GM12865 (cell line): Measurements from ENCODE around the gene IGFBP1.

Experiments used
- DNase-seq: peaks from one replicate; pipeline ENCODE4 v3.0.0; 2010; ENCODE audit warnings: low read depth
- H3K4me3 ChIP-seq: 2 replicates; pipeline ENCODE4 v1.5.1; 2011; ENCODE audit warnings: mild to moderate bottlenecking, low read depth, low read length, control low read depth
- TF ChIP-seq, protein P1 (sequence below): IDR thresholded peaks from 2 replicates; pipeline ENCODE4 v1.5.1; 2011; ENCODE audit warnings: low read length, control low read depth, low read depth, inconsistent platforms; ENCODE audit not compliant: insufficient read depth; ENCODE audit errors: missing control alignments

Gene IGFBP1

DNA sequence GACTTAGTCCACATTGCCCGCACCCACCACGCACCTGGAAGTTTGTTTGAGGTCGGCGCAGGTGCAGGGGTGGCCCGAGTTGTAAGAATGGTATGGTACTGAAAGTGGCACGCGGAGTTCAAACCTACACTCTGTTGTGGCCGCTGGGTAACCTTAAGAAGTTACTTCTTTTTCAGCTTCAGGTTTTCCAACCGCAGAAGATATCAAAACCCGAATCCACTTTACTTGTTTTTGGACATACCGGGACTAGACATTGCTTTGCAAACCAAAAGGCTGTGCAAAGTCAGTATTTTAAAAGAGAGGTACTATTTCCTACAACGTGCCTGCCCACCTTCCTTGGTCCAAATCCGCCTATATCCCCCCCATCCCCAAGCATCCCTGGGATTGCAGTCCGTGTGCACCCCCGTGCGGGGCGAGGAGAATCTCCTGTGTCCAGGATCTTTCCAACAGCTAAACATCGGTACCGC, 31.7 kb downstream of the IGFBP1 start:
- DNase-seq, result no peak
- TF ChIP-seq, protein P1, sequence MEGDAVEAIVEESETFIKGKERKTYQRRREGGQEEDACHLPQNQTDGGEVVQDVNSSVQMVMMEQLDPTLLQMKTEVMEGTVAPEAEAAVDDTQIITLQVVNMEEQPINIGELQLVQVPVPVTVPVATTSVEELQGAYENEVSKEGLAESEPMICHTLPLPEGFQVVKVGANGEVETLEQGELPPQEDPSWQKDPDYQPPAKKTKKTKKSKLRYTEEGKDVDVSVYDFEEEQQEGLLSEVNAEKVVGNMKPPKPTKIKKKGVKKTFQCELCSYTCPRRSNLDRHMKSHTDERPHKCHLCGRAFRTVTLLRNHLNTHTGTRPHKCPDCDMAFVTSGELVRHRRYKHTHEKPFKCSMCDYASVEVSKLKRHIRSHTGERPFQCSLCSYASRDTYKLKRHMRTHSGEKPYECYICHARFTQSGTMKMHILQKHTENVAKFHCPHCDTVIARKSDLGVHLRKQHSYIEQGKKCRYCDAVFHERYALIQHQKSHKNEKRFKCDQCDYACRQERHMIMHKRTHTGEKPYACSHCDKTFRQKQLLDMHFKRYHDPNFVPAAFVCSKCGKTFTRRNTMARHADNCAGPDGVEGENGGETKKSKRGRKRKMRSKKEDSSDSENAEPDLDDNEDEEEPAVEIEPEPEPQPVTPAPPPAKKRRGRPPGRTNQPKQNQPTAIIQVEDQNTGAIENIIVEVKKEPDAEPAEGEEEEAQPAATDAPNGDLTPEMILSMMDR, result no peak
- no peak overlapping the region for H3K4me3 ChIP-seq

DNA sequence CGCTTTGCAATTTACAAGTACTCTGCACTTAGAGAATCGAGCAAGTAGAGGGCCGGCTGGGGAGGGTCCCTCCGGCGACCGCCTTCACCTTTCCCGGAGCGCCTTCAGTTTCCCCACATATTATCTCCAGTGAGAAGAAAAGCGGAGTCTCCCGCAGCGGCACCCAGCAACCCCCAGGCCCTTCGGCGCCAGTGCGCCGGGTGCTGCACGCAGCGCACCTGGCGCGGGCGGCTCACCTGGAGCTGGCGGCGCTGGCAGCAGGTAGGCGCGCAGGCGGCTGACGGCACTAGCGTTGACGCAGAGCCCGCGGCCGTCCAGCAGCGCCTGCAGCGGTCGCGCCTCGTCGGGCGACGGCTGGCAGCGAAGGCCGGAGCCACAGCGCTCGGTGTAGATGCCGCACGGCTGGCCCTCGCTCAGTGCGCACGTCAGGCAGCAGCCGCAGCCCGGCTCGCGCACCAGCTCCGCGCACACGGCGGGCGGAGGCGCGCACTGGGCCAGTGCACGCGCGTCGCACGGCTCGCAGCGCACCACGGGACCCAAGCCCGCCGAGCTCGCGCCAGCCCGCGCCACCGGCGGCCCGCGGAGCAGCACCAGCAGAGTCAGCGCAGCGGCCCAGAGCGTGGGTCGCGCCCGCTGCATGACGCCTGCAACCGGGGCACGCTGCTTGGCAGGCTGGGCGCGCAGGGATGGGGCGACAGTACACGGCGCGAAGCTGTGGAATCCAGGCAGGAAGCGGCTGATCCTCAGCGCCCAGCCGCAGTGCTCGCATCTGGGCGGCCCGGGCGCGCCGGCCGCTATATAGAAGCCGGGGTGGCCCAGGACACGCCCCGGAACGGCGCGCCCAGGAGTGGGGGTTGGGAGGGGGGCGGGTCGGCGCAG, 32.5 kb downstream of the IGFBP1 start, which contains the start of gene IGFBP3:
IGFBP3 (minus strand) TSS at position 771 of the 879 bp plus-strand sequence; CDS start at position 639, 132 bp downstream.
- H3K4me3 ChIP-seq, result peak within 1 kb of the TSS; percentile 31
- TF ChIP-seq, protein P1, result no peak
- peak; percentile 48 for DNase-seq

DNA sequence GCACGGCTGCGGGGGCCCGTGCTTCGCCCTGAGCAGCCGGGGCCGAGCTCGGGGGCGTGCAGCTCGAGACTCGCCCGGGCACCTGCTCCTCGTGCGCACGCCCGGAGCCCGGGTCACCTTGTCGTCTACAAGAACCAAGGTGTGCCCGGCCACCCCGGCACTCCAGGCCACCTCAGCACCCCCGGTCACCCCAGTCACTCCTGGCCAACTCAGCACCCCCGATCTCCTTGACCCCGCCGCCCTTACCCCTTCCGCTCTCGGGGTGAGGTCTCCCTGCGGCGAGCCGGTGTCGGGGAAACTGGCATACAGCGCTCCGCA, 33.1 kb downstream of the IGFBP1 start:
- TF ChIP-seq, protein P1, result no peak
- DNase-seq, result no peak
- H3K4me3 ChIP-seq, result peak overlapping the region; percentile 31; the same call in 1 of the 2 replicates

DNA sequence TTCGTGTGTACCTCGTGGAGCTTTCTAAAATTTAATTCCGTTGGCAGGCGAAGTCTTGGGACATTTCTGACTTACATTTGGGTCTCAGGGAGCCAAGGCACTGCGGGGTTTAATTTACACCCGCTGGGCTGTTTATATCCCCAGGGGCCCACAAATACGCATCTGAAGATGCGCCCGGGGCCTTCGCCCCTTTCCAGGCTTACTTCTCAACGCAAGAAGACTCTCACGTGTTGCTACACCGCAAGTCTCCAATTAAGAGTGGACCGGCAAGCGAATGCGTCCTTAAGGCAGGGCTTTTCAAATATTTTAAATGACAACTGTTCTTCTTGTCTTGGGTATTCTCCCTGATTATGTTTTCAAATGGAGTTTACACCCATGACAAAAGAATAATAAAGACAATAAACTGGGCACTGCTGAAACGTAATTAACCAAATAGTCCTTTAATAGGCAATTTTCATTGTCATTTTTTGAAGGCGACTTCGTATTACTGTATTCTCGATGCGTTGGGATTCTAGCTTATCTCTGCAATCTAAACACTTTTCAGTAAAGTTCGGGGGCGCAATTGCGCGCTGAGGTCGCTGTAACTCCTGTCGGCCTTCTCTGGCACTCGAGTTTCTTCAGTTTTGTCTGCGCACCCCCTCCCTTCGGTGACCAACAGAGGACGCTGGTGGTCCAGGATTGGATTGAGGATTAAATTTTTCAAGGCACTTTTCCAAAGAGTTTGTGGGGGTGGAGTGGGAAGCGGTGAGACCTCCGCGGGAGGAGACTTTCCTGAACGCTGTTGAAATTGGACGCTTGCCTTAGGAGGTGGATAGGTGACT, 33.6 kb downstream of the IGFBP1 start:
- DNase-seq, result peak; percentile 44
- TF ChIP-seq, protein P1, result peak; percentile 65
- H3K4me3 ChIP-seq, result no peak overlapping the region; the same call in 1 of the 2 replicates

DNA sequence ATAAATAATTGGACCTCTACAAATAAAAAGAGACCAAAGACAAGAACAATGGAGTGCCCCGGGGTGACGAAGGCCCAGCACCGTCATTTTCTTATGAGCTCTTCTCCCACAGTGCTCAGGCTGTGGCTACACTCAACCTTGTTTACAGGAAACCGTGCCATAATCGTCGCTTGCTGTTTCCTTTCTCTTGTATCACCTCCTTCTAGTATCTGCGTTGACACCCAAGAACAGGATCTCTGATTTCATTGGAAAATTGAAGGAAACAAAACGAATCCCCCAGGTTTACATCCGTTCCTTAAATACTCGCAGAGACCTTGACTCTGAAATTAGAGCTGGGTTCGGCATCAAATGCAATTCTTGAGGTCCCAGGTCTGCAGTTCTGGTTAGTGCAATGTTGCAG, 34.5 kb downstream of the IGFBP1 start:
- H3K4me3 ChIP-seq, result peak overlapping the region; percentile 54
- peak; percentile 38 for DNase-seq

DNA sequence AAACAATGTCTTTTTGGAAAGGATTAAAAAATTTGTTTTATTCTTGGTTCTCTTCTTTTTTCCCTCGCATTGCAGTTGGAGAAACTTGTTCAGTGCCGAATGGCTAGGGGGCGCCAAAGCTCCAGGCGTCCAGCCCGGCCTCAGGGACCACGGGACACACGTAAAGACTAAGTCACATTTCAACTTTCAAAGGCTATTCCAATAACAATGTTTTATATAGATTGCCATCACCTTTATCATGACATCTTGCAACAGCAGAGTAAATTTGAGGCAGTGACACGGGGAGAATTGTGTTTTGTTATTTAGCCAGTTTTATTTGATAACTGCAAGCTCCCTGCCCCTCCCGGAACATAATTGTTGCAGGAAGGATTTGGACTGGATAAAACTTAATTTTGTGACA, 35.0 kb downstream of the IGFBP1 start:
- peak overlapping the region; percentile 54 for H3K4me3 ChIP-seq
- TF ChIP-seq, protein P1, result peak; percentile 87
- DNase-seq, result peak; percentile 76

More for the DNA sequence above, 34.5 kb downstream of the IGFBP1 start:
- TF ChIP-seq, protein P1, result no peak
